ENCODE data around the gene ZFP36.

ZFP36 gene

GRCh38 chr19:39407410-39407659 is 688 bp downstream of the ZFP36 start:
- DNase-seq: no peak

- DNase-seq: no peak
Observed at GRCh38 chr19:39407660-39408391, 1.2 kb downstream of the ZFP36 start.

- no peak for DNase-seq
Observed at GRCh38 chr19:39408392-39409207, 2.0 kb downstream of the ZFP36 start.

GRCh38 chr19:39409208-39410016 is 2.8 kb downstream of the ZFP36 start:
- DNase-seq: peak; percentile 83

- no peak for DNase-seq
Observed at GRCh38 chr19:39410017-39410830, 3.6 kb downstream of the ZFP36 start.

GRCh38 chr19:39410831-39411080 is 4.1 kb downstream of the ZFP36 start:
- no peak for DNase-seq

- no peak for DNase-seq
Observed at GRCh38 chr19:39411081-39411831, 4.6 kb downstream of the ZFP36 start.

- DNase-seq: peak; percentile 97
Observed at GRCh38 chr19:39411832-39412099, 5.1 kb downstream of the ZFP36 start.

- DNase-seq: peak; percentile 99
Observed at GRCh38 chr19:39412100-39412866, 5.6 kb downstream of the ZFP36 start, which contains the start of gene PLEKHG2. TSS of gene PLEKHG2 (plus strand) at chr19:39412669. CDS start at chr19:39414087, 1,418 bp downstream.

- no peak for DNase-seq
Observed at GRCh38 chr19:39412867-39413271, 6.2 kb downstream of the ZFP36 start.

GRCh38 chr19:39413272-39413910 is 6.7 kb downstream of the ZFP36 start:
- peak; percentile 45 for DNase-seq

GRCh38 chr19:39413911-39414608 is 7.4 kb downstream of the ZFP36 start:
- no peak for DNase-seq

- DNase-seq: no peak
Observed at GRCh38 chr19:39415111-39416046, 8.7 kb downstream of the ZFP36 start.

- DNase-seq: no peak
Observed at GRCh38 chr19:39416152-39417120, 9.8 kb downstream of the ZFP36 start.

GRCh38 chr19:39417463-39418181 is 11.0 kb downstream of the ZFP36 start:
- DNase-seq: no peak

- no peak for DNase-seq
Observed at GRCh38 chr19:39419003-39419402, 12.4 kb downstream of the ZFP36 start.

- DNase-seq: no peak
Observed at GRCh38 chr19:39420769-39421168, 14.1 kb downstream of the ZFP36 start.
